Esophagus squamous epithelium (tissue), 4 donors: ENCODE measurements around the gene C10orf67.

Experiments
- POLR2A ChIP-seq, 4 donors: fragments of 450-650 bp; IDR thresholded peaks; one replicate each; pipeline ENCODE4 v1.6.1; 2017; ENCODE audit warnings: antibody characterized with exemption in 4 of 4, mild to moderate bottlenecking in 4 of 4, moderate library complexity in 3 of 4
- TF ChIP-seq, protein P1 (sequence below), 6 experiments: fragments of 450-650 bp in 4 of 6; fragments of 200-600 bp in 2 of 6; sonication (generic) in 2 of 6; IDR thresholded peaks; one replicate each; pipeline ENCODE4 v1.5.1; 2016 to 2019; ENCODE audit warnings: antibody characterized with exemption in 6 of 6, mild to moderate bottlenecking in 4 of 6, moderate library complexity in 4 of 6

GRCh38 chr10:23368816-23369640 is 24.4 kb upstream of the C10orf67 start:
- TF ChIP-seq, protein P1, sequence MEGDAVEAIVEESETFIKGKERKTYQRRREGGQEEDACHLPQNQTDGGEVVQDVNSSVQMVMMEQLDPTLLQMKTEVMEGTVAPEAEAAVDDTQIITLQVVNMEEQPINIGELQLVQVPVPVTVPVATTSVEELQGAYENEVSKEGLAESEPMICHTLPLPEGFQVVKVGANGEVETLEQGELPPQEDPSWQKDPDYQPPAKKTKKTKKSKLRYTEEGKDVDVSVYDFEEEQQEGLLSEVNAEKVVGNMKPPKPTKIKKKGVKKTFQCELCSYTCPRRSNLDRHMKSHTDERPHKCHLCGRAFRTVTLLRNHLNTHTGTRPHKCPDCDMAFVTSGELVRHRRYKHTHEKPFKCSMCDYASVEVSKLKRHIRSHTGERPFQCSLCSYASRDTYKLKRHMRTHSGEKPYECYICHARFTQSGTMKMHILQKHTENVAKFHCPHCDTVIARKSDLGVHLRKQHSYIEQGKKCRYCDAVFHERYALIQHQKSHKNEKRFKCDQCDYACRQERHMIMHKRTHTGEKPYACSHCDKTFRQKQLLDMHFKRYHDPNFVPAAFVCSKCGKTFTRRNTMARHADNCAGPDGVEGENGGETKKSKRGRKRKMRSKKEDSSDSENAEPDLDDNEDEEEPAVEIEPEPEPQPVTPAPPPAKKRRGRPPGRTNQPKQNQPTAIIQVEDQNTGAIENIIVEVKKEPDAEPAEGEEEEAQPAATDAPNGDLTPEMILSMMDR (IDR thresholded peaks at IDR 0.05), result no peak
- no peak for TF ChIP-seq POLR2A (IDR thresholded peaks at IDR 0.05)
